Hepatocyte (in vitro differentiated cells): Measurements from ENCODE around the gene C2orf68.

Experiments used
- EZH2 ChIP-seq: fragments of 200-600 bp; sonication (generic); IDR thresholded peaks from 2 replicates; pipeline ENCODE4 v1.6.1; 2016; ENCODE audit warnings: antibody characterized with exemption, mild to moderate bottlenecking, borderline replicate concordance
- EZH2phosphoT487 ChIP-seq: fragments of 200-600 bp; sonication (generic); IDR thresholded peaks from one replicate; pipeline ENCODE4 v1.6.1; 2018; ENCODE audit warnings: antibody characterized with exemption, mild to moderate bottlenecking, low read depth, moderate library complexity; ENCODE audit not compliant: unreplicated experiment, severe bottlenecking
- TF ChIP-seq, protein P1 (sequence below): fragments of 200-600 bp; sonication (generic); IDR thresholded peaks from 2 replicates; pipeline ENCODE4 v1.5.1; 2016; ENCODE audit warnings: antibody characterized with exemption, mild to moderate bottlenecking; ENCODE audit not compliant: poor library complexity

DNA sequence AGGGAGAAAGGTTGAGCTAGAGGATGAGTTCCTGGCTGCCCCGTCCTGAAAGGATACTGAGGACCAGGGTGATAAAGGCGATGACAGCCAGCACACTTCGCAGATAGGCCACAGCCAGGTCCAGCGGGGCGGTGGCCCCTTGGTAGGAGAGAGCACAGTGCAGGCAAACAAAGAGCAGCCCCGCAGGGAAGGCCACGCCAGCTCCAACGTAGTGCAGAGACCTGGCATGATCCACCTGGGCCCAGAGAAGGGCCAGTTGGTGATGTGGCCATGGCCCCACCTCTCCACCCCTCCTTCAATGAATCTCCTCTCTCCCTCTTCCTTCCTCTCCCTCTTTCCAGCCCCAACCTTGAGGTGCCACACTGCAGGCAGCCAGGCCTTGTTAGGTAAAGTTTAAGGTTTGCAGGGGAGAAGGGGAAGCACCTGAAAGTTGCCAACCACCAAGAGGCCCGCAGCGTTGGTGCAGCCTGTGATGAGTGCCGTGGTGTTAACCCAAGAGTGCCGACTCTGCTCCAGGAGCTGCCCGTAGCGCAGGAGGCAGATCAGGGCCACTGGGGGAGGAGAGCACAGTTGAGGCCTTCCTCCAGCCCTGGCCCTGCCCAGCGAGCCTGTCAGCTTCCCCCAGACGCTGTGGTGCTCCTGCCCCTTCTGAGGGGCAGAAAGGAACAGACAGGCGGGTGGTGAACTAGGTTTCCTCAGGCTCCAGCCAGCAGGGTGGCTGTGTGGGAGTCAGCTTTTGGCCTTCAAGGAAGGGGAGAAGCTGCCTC is 12.2 kb downstream of the C2orf68 start:
- TF ChIP-seq, protein P1, sequence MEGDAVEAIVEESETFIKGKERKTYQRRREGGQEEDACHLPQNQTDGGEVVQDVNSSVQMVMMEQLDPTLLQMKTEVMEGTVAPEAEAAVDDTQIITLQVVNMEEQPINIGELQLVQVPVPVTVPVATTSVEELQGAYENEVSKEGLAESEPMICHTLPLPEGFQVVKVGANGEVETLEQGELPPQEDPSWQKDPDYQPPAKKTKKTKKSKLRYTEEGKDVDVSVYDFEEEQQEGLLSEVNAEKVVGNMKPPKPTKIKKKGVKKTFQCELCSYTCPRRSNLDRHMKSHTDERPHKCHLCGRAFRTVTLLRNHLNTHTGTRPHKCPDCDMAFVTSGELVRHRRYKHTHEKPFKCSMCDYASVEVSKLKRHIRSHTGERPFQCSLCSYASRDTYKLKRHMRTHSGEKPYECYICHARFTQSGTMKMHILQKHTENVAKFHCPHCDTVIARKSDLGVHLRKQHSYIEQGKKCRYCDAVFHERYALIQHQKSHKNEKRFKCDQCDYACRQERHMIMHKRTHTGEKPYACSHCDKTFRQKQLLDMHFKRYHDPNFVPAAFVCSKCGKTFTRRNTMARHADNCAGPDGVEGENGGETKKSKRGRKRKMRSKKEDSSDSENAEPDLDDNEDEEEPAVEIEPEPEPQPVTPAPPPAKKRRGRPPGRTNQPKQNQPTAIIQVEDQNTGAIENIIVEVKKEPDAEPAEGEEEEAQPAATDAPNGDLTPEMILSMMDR: no peak
- TF ChIP-seq EZH2 (no peak), EZH2phosphoT487 (no peak)
